GM21515 (cell line): ENCODE results near the gene TMC2.
A peak's percentile ranks its signal among the peaks of the same experiment; 100 is the strongest.

Experiments used
- ATAC-seq: cut with Tn5 transposase; IDR thresholded peaks from one replicate; pipeline ENCODE4 v1.9.1; 2021; ENCODE audit not compliant: unreplicated experiment

Gene TMC2

DNA sequence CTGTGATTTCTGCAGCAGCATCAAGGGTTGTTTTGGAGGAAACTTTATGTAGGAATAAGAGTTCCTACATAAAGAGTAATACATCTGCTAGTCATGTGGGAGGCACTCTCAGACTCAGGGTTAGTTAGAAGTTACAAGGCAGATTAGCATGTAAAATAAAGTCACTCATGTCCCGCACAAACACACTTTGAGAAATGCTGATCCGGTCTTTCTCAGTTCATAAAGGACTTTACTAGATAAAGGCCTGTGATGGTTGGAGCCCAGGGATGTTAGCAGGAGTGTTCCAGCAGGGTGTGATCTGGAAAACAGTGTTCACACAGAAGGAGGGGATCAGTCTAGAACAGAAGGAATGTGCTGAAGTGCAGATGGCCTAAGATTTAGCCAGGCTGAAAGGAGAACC, 83.0 kb downstream of the TMC2 start:
- no peak for ATAC-seq

DNA sequence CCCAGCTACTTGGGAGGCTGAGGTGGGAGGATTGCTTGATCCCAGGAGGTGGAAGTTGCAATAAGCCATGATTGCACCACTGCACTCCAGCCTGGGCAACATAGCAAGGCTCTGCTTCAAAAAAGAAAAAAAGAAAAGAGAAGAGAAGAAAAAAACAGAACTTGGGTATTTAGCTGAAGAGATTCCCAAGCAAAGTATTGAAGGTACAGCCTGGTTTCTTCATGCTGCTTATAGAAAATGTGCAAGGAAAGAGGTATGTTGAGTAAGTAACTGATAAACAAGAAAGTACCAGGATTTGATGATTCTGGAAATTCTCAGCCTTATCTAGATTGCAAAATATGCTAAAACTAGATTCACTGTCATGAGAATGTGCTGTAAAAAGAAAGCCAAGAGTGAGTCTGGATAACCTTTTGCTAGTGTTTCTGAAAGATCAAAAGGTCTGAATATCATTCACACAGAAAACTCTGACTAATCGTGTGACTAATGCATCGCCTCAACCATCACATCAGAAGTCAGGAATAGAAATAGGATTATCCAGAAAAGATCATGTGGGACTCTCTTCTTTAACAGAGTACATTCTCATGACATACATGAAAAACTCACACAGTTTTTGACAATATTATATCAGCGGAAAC, 83.7 kb downstream of the TMC2 start:
- ATAC-seq, result no peak

DNA sequence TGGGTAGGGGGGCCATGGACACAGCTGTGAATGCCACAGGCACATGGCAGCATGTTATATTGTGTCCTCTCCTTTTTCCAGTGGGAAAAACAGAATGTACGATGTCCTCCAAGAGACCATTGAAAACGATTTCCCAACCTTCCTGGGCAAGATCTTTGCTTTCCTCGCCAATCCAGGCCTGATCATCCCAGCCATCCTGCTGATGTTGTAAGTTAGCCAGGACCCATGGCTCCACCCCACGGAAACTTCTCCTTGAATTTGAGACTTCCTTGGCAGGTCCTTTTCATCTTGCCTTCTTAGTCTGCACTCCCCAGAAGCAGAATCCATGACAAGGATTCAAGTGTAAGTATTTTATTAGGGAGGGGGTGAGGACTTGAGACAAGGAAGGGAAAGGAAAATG, 87.8 kb downstream of the TMC2 start:
- no peak for ATAC-seq

DNA sequence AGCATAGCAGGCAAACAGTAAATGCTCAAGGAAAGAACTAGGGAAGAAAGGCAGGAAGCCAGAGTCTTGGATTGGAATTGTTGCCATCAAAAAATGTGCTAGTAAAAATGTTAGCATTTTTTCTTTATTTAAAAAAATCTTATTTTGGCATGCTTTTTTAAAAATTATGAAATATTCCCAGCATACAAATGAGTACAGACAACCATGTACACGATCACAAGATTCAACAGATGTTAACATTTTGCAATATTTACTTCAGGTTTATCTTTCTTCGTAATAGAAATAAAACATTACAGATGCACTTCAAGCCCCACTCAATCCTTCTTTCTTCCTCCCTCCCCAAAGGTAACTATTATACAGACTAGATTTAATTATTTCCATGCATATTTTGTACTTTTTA, 88.7 kb downstream of the TMC2 start:
- no peak for ATAC-seq

- no peak for ATAC-seq
Observed at GRCh38 chr20:2626853-2627541, 90.6 kb downstream of the TMC2 start.

DNA sequence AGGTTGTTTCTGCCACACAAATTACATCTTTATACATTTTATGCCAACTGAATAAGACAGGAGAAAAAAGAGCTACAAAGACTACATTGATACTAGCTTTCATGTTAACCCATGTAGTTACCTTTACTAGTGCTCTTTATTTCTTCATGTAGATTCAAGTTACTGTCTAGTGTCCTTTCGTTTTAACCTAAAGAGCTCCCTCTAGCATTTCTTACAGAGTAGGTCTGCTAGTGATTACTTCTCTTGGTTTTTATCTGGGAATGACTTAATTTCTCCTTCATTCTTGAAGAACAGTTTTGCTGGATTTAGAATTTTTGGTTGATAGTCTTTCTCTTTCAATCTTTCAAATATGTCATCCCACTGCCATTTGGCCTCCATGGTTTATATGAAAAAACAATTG, 94.9 kb downstream of the TMC2 start:
- no peak for ATAC-seq

GRCh38 chr20:2633381-2633780, 97.0 kb downstream of the TMC2 start:
- ATAC-seq, result no peak

DNA sequence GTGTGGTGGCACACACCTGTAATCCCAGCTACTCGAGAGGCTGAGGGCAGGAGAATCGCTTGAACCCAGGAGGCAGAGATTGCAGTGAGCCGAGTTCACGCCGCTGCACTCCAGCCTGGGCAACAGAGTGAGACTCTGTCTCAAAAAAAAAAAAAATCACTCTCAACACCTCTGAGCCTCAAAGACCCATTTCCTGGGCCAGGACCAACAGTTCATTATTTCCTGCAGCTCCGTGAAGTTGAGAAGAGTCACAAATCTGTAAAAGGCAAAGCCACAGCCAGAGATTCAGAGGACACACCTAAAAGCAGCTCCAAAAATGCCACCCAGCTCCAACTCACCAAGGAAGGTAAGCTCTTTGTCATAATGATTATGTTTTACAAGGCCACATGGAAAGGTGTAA, 100.9 kb downstream of the TMC2 start:
- no peak for ATAC-seq

- no peak for ATAC-seq
Observed at GRCh38 chr20:2640260-2640659, 103.9 kb downstream of the TMC2 start.

- no peak for ATAC-seq
Observed at GRCh38 chr20:2640899-2641298, 104.5 kb downstream of the TMC2 start.

GRCh38 chr20:2643708-2644107, 107.3 kb downstream of the TMC2 start:
- ATAC-seq, result no peak

DNA sequence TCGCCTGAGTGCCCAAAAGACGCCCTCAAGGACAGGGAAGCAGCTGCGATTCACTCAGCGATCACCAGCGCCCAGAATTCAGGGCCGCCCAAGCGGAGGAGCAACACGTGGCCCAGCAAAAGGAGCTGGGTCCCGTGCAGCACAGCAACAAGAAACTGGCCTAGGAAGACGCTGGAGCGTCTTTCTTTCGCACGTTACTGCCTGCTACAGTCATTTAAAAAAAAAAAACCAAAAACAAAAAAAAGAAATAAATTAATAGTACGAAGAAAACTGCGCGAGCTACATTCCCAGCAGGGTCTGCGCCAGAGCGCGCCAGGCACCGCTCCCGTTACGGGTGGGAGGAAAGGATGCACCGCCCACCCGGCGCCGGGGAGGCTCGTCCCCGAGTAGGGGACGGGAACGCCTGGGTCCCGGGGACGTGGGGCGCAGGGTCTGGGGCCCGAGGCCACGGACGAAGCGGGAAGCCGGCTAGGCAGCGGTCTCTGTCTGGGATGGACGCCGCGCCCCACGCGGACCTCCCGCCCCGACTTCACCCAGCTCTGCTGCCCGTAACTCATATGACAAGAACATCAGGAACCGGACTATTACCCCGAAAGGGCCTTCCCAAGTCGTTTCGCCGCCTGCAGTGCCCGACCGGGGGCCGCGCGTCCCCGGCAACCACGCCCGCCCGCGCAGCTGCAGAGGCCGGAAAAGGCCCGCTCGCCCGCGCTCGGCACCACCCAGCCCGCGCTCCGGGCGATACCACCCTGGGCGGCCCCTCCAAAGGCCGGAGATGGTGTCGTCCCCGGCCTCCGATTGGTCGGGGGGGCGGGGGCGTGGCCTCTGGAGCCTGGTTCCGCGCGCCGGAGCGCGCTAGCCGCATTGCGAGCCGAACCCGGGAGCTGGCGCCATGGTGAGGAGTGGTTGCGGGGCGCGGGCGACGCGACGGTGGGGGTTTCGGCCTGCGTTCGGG, 115.7 kb downstream of the TMC2 start, which contains the start of gene NOP56:
Gene NOP56 (plus strand): TSS at position 861 of the 952 bp plus-strand sequence. CDS start 29 bp downstream, at position 890.
- ATAC-seq, result peak; percentile 78

GRCh38 chr20:2652724-2653555, 116.6 kb downstream of the TMC2 start:
- peak; percentile 34 for ATAC-seq

DNA sequence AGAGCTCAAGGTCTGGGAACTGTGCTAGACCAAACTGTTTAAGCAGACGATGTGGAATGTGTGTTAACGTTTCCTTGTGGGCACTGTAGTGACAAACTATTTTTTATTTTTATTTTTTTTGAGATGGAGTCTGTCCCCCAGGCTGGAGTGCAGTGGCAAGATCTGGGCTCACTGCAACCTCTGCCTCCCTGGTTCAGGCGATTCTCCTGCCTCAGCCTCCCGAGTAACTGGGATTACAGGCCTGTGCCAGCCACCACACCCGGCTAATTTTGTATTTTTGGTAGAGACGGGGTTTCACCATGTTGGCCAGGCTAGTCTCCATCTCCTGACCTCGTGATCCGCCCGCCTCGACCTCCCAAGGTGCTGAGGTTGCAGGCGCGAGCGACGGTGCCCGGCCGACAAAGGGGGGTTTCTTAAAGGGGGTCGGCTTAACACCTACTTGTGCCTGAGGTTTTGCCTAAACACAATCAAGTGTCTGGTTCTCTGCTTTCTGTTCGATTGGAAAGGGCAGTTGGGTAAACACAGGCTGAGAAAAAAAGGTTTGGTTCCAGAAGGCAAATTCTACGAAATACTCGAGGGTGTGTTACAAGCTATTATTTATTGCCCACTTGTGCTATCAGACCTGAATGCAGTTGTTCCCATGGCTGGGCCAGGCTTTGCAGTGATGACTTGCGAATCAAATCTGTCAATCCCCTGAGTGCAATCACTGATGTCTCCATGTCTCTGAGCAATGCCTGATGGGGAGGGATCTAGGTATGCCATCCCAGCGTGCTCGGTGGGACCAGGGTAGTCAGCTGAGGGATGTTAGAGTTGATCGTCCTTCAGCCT, 117.4 kb downstream of the TMC2 start:
- no peak for ATAC-seq

- no peak for ATAC-seq
Observed at GRCh38 chr20:2654384-2654822, 118.0 kb downstream of the TMC2 start.

- ATAC-seq, result no peak
Observed at GRCh38 chr20:2654831-2655230, 118.5 kb downstream of the TMC2 start.

- no peak for ATAC-seq
Observed at GRCh38 chr20:2655331-2656116, 119.2 kb downstream of the TMC2 start.

- ATAC-seq, result no peak
Observed at GRCh38 chr20:2656471-2657117, 120.2 kb downstream of the TMC2 start.

- no peak for ATAC-seq
Observed at GRCh38 chr20:2657241-2657640, 120.9 kb downstream of the TMC2 start.
